ENCODE data around the gene APBA2.
A peak's percentile ranks its signal among the peaks of the same experiment; 100 is the strongest.

The APBA2 gene

DNA sequence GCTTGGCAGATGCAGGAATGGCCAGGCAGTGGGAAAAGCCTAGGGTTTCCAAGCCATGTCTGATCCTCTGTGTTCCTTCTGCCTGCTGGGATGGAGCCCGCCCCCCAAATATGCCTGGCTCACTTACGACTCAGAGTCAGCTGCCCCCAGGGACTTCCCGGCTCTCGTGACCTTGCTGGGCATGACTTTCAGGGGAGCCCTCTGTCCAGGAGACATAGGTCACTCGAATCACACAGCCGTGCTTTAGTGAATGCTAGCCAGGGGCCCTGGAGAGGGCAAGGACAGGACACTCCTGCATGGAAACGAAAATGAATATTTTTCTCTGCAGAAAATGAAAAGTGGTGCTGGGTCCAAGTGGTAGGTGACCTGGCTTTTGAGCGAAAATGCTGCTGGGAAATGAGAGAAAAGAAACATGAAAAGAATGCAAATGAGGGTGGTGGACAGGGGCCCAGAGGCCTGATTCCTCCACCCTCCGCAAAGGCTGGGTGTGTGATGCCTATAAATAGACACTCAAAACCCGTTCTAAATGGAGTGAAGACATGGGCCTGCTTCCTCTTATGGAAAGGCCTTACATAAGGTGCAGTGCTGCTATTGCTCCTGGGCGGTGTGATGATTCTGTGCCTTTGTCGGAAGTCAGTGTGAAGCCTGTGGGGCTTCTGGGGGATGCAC is 107.4 kb downstream of the APBA2 start:
- no peak overlapping the region for H2AFZ ChIP-seq (ENCODE audit: low read length)
- no peaks in the 10 kb centered on the region for H3F3A ChIP-seq (ENCODE audit: low read depth)
- peaks cover 52% of the 10 kb centered on the region; the same call in 1 of the 2 replicates for H3K79me2 ChIP-seq (ENCODE audit: insufficient read depth, low read length)
- no peak for TF ChIP-seq EZH2phosphoT487 (IDR thresholded peaks at IDR 0.05; ENCODE audit: borderline replicate concordance)
- TF ChIP-seq, protein P1, sequence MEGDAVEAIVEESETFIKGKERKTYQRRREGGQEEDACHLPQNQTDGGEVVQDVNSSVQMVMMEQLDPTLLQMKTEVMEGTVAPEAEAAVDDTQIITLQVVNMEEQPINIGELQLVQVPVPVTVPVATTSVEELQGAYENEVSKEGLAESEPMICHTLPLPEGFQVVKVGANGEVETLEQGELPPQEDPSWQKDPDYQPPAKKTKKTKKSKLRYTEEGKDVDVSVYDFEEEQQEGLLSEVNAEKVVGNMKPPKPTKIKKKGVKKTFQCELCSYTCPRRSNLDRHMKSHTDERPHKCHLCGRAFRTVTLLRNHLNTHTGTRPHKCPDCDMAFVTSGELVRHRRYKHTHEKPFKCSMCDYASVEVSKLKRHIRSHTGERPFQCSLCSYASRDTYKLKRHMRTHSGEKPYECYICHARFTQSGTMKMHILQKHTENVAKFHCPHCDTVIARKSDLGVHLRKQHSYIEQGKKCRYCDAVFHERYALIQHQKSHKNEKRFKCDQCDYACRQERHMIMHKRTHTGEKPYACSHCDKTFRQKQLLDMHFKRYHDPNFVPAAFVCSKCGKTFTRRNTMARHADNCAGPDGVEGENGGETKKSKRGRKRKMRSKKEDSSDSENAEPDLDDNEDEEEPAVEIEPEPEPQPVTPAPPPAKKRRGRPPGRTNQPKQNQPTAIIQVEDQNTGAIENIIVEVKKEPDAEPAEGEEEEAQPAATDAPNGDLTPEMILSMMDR (conservative IDR thresholded peaks at IDR 0.05; ENCODE audit: low read length): no peak
- H3K9ac ChIP-seq (ENCODE audit: low read depth, low read length, poor library complexity, severe bottlenecking): no peak overlapping the region
- H3K4me2 ChIP-seq (ENCODE audit: low read depth, low read length, poor library complexity, severe bottlenecking): no peak overlapping the region
- no peaks in the 10 kb centered on the region for H3K9me3 ChIP-seq (ENCODE audit: insufficient read depth, low read depth, low read length)
- H3K9me2 ChIP-seq (replicated peaks; ENCODE audit: low read depth, low read length): no peaks in the 10 kb centered on the region
- peaks cover 43% of the 10 kb centered on the region; the same call in 1 of the 2 replicates for H3K36me3 ChIP-seq (ENCODE audit: insufficient read depth, low read length)
- H3K27me3 ChIP-seq (ENCODE audit: insufficient read depth, low read length, poor library complexity, severe bottlenecking): no peaks in the 10 kb centered on the region
- H4K20me1 ChIP-seq (ENCODE audit: insufficient read depth, low read length, poor library complexity, severe bottlenecking): peaks cover 19% of the 10 kb centered on the region
- H3K4me3 ChIP-seq (ENCODE audit: low read length, poor library complexity, severe bottlenecking): no peak overlapping the region
- peaks cover 25% of the 10 kb centered on the region for H3K4me1 ChIP-seq (ENCODE audit: insufficient read depth, low read length, poor library complexity, severe bottlenecking)

DNA sequence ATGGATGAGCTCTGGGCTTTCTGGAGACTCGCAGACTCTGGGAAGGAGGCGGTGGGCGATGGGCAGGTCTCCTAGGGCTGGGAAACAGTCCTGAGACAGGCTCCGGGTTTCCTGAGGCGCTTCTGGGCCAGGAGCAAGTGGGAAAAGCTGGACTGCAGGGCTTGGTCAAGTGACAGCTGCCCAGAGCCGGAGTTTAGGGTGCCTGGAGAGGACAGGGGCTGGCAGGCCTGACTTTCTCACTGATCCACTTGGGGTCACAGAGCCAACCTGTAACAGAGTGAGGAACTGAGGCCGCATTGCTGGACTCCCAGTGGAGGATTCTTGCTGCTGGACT is 107.9 kb downstream of the APBA2 start:
- H3K36me3 ChIP-seq (ENCODE audit: insufficient read depth, low read length): peaks cover 45% of the 10 kb centered on the region; the same call in 1 of the 2 replicates
- H3K4me3 ChIP-seq (ENCODE audit: low read length, poor library complexity, severe bottlenecking): no peak overlapping the region
- peaks cover 17% of the 10 kb centered on the region for H4K20me1 ChIP-seq (ENCODE audit: insufficient read depth, low read length, poor library complexity, severe bottlenecking)
- H2AFZ ChIP-seq (ENCODE audit: low read length): no peak overlapping the region
- H3K4me1 ChIP-seq (ENCODE audit: insufficient read depth, low read length, poor library complexity, severe bottlenecking): peaks cover 25% of the 10 kb centered on the region
- H3K9me3 ChIP-seq (ENCODE audit: insufficient read depth, low read depth, low read length): no peaks in the 10 kb centered on the region
- H3K79me2 ChIP-seq (ENCODE audit: insufficient read depth, low read length): peaks cover 47% of the 10 kb centered on the region; the same call in 1 of the 2 replicates
- no peak overlapping the region for H3K9ac ChIP-seq (ENCODE audit: low read depth, low read length, poor library complexity, severe bottlenecking)
- H3K9me2 ChIP-seq (replicated peaks; ENCODE audit: low read depth, low read length): no peaks in the 10 kb centered on the region
- H3K27me3 ChIP-seq (ENCODE audit: insufficient read depth, low read length, poor library complexity, severe bottlenecking): no peaks in the 10 kb centered on the region
- H3F3A ChIP-seq (ENCODE audit: low read depth): no peaks in the 10 kb centered on the region
- TF ChIP-seq, protein P1 (conservative IDR thresholded peaks at IDR 0.05; ENCODE audit: low read length): no peak
- TF ChIP-seq EZH2phosphoT487 (IDR thresholded peaks at IDR 0.05; ENCODE audit: borderline replicate concordance): no peak
- H3K4me2 ChIP-seq (ENCODE audit: low read depth, low read length, poor library complexity, severe bottlenecking): no peak overlapping the region

DNA sequence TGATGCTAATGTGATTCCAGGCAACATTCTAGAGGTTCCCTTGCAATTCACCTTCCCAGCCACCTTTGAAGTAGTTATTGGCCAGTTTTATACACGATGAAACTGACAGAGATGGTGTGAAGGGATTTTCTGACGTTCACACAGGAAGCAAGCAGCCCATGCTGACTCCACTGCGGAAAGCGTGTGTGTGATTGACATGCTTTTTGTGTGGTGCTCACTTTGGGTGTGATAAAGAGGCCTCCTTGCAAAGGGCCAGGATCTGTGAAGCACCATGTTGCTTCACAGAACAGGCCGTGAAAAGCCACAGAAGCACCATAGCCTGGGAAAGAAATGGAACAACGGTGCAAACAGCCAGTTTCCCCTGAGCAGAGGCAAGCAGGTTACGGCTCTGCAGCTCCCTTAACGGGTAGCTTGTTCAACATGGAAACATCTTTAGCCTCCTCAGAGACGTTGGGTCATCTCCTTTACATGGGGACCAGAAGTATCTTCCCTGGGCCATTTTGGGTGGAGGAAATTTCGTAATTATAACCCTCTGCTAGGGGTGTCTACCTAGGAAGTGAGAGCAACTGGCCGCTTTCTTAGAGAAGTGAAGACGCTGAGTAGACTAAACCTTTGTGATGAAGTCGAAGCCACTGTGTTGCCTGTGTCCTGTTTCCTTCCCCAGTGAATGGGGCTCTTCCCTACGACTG is 108.5 kb downstream of the APBA2 start:
- no peaks in the 10 kb centered on the region for H3K9me2 ChIP-seq (replicated peaks; ENCODE audit: low read depth, low read length)
- H3F3A ChIP-seq (ENCODE audit: low read depth): no peaks in the 10 kb centered on the region
- H3K9me3 ChIP-seq (ENCODE audit: insufficient read depth, low read depth, low read length): no peaks in the 10 kb centered on the region
- H3K9ac ChIP-seq (ENCODE audit: low read depth, low read length, poor library complexity, severe bottlenecking): peak overlapping the region; percentile 18
- H3K4me3 ChIP-seq (ENCODE audit: low read length, poor library complexity, severe bottlenecking): no peak overlapping the region
- H3K4me1 ChIP-seq (ENCODE audit: insufficient read depth, low read length, poor library complexity, severe bottlenecking): peaks cover 25% of the 10 kb centered on the region
- peaks cover 41% of the 10 kb centered on the region; the same call in 1 of the 2 replicates for H3K79me2 ChIP-seq (ENCODE audit: insufficient read depth, low read length)
- peak overlapping the region; percentile 23 for H3K4me2 ChIP-seq (ENCODE audit: low read depth, low read length, poor library complexity, severe bottlenecking)
- TF ChIP-seq, protein P1 (conservative IDR thresholded peaks at IDR 0.05; ENCODE audit: low read length): no peak
- no peak for TF ChIP-seq EZH2phosphoT487 (IDR thresholded peaks at IDR 0.05; ENCODE audit: borderline replicate concordance)
- no peaks in the 10 kb centered on the region for H3K27me3 ChIP-seq (ENCODE audit: insufficient read depth, low read length, poor library complexity, severe bottlenecking)
- H2AFZ ChIP-seq (ENCODE audit: low read length): no peak overlapping the region
- H3K36me3 ChIP-seq (ENCODE audit: insufficient read depth, low read length): peaks cover 42% of the 10 kb centered on the region; the same call in 1 of the 2 replicates
- peaks cover 13% of the 10 kb centered on the region for H4K20me1 ChIP-seq (ENCODE audit: insufficient read depth, low read length, poor library complexity, severe bottlenecking)
